HG03135 (cell line): ENCODE data around the gene MPI.
A peak's percentile ranks its signal among the peaks of the same experiment; 100 is the strongest.

ENCODE experiments used
- ATAC-seq: cut with Tn5 transposase; IDR thresholded peaks from one replicate; pipeline ENCODE4 v1.9.1; 2021; ENCODE audit warnings: mild to moderate bottlenecking, moderate library complexity; ENCODE audit not compliant: unreplicated experiment

The MPI gene

GRCh38 chr15:74889883-74890664, at the start of gene MPI:
Gene MPI (plus strand): TSS chr15:74890042. CDS start chr15:74890074, 32 bp downstream.
- peak; percentile 88 for ATAC-seq

DNA sequence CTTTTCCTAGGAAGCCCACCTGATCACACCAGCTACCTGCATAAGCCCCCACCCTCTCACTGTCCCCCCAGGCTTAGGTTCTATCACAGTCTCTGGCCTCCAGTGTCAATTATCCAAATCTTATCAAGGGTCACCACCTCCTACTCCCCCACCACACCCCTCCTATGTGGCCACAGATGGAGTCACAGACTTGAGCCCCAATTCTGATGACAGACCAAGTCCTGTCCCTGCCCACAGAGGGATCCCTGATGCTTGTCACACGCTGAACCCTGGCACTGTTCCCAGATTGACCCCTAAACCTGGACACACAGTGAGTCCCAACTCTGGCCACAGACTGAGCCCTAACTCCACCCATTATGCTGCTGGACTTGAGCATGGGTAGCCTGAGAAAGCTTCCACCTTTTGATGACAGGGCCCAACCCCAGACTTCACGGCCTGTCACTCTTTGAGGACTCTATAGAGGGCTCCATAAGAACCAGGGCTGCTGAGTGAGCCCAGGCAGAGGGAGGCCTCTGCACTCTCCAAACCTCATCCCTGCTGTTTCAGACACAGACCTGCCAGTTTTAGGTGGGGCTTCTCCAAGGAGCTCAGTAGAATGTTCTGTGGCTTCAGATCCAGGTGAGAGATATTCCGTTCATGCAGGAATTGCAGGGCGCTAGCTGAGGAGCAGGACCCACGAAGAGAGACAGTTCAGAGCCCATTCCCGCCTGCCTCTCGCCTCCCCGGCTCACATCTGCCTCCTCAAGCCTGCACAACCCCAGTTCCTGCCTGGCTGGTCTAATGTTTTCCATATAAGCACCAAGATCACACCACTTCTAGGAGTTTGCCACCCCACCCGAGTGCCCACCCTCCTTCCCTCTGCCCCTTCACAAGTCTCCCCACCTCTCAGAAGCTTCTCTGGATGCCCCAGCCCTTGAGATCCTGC, 48.7 kb upstream of the MPI start:
- no peak for ATAC-seq

DNA sequence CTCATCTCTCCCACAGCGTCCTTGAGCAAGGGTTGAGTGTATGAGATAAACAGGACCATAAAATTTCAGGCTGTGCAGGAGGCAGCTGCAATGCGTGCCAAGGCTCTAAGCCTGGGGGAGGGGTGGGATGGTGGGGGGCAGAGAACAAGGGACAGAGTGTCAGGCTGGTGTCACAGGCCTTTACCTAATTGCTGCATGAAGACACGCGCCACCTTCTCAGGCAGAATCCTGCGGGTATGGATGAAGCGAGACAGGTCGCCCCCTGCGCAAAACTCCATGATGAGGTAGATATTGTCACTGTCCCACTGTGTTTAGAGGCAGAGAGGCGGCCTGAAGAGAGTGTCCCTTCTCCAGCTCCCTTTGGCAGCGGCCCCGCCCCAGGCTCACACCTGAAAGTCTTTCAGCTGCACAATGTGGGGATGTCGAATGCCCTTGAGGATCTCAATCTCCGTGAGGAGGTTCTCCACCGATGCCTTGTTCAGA, 47.9 kb upstream of the MPI start:
- no peak for ATAC-seq

- peak; percentile 72 for ATAC-seq
Measured at GRCh38 chr15:74842581-74843444, 47.0 kb upstream of the MPI start, which contains the start of gene ULK3. Gene ULK3 (minus strand): TSS chr15:74843156. CDS start chr15:74843105, 51 bp downstream.

GRCh38 chr15:74843445-74843828, 46.4 kb upstream of the MPI start:
- ATAC-seq, result no peak

GRCh38 chr15:74843891-74844299, 45.9 kb upstream of the MPI start:
- ATAC-seq, result no peak

DNA sequence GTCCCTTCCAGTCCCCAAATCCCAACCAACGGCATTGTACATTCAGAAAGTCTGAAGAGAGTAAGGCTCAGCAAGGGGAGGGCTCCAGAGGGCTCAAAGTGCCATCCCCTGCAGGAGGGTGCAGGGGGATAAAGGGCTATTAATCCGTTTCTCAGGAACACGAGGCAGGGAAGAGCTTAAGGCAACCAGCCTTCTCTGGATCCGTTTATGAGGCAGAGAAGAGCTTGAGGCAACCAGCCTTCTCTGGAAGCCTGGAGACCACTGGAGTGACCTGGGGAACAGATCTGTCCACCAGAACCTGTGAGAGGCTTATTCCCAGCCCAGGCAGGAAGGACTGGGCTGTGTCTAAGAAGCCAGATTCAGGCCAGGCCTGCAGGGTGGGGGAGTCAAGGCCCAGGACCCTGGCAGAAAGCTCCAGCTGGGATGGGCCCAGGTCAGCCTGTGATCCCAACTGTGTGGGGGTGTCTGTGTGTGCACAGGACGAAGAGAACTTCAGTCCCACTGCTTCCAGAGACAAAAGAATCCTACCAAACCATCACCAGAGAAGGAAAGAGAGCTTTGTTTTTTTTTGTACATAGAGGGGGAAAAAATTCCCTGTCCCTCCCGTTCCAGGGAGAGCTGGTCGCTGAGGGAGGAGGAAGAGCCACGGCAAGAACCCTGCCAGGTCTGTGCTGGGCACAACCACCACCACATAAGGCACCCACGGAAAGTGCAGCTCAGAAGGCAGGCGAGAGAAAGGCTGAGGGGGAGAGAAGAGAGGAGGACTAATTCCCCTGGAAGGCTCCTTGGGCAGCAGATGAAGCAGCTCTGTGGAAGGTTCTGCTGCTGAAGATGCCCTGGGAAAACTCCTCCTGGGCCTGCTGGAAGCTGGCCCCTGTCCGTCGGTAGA, 45.3 kb upstream of the MPI start:
- ATAC-seq, result no peak

GRCh38 chr15:74845208-74845568, 44.7 kb upstream of the MPI start:
- no peak for ATAC-seq

DNA sequence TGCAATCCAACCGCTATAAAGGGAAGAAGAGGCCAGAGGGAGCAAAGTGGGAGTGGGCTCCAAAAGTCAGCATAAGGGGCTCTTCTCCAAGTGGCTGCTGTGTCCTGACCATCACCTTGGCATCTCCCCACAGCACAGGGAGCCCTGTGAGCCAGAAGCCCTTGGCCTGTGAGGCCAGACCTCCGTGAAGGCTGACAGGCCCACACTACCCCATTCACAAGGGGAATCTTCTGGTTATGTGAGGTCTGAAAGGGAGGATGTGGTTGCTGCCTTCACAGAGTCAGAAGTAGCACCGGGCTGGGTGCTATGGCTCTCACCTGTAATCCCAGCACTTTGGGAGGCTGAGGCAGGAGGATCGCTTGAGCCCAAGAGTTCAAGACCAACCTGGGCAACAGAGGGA, 44.3 kb upstream of the MPI start:
- ATAC-seq, result no peak

- ATAC-seq, result no peak
Measured at GRCh38 chr15:74847432-74847831, 42.4 kb upstream of the MPI start.

- ATAC-seq, result no peak
Measured at GRCh38 chr15:74850393-74850792, 39.4 kb upstream of the MPI start.

DNA sequence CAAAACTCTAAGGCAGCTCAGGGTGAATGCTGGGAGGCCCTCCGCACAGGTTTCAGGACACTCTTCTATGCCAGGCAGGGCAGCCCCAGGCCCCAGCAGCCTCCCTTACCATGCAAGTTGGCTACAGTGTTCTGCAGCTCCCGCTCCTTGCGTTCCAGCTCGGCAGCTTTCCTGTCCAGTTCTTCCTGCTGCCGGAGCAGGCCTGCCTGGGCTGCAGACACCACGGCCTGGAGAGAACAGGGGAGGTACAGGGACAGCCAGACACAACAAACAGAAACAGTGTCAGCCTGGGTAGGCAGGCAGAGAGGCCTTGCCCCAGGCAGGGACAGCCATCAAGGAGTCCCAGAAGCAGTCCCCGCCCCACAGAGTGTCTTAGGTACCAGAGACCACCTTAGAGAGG, 37.9 kb upstream of the MPI start:
- ATAC-seq, result no peak

- ATAC-seq, result no peak
Measured at GRCh38 chr15:74854453-74855022, 35.3 kb upstream of the MPI start.

- ATAC-seq, result no peak
Measured at GRCh38 chr15:74855857-74856256, 34.0 kb upstream of the MPI start.

DNA sequence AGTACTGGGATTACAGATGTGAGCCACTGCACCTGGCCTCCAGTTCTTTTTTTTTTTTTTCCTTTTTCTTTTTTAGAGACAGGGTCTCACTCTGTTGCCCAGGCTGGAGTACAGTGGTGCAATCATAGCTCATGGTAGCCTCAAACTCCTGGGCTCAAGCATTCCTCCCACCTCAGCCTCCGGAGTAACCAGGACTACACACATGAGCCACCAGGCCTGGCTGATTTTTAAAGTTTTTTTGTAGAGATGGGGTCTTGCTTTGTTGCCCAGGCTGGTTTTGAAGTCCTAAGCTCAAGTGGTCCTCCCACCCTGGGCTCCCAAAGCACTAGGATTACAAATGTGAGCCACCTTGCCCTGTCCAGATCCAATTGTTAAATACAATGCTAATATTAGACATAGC, 33.3 kb upstream of the MPI start:
- no peak for ATAC-seq

DNA sequence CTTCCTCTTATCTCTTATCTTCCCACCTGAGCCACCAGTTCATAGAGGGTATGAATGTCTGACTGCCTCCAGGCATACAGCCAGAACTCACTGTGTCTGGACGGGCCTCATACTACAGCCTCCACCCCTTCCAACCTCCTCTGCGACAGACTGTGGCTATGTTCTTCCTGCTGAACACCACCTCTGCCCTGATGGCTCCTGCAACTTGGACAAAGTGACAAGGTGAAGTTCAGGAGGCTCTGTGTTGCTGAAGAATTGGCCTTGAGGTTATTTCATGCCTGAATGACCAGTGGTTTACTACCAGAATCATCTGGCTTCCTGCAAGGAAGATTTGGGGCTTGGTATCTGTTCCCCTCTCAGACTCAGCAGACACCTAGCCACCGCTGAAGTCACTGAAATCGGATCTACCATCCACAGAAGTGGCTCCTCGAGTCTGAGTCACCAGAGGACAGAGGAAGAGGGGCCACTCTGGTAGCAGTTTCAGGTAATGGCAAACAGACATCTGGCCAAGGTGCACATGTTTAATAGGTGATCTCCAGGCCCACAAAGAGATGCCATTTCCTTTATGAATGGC, 32.7 kb upstream of the MPI start:
- peak; percentile 72 for ATAC-seq

- ATAC-seq, result no peak
Measured at GRCh38 chr15:74857671-74858368, 32.0 kb upstream of the MPI start.

DNA sequence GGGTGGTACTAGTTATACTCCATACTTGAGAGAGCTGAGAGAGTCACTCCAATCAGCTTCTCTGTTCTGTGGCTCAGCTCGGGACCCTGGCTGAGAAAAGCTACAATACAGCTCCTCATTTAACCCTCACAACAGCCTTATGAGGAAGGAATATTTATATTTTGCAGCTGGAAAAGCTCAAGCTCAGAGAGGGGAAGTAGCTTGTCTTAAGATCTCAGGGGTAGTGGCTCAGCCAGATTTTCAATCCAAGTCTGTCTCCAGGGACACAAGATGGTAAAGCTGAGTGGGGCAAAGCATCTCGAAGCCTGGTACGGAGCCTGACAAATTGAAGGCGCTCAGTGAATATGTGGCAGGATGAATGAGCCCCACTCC, 31.5 kb upstream of the MPI start:
- ATAC-seq, result no peak
